GM10847 (cell line): ENCODE results near the gene VAT1.

ENCODE experiments used
- POLR2A ChIP-seq: IDR thresholded peaks from 2 replicates; pipeline ENCODE4 v1.6.1; 2011; ENCODE audit not compliant: insufficient read length; ENCODE audit errors: extremely low read depth

The VAT1 gene

DNA sequence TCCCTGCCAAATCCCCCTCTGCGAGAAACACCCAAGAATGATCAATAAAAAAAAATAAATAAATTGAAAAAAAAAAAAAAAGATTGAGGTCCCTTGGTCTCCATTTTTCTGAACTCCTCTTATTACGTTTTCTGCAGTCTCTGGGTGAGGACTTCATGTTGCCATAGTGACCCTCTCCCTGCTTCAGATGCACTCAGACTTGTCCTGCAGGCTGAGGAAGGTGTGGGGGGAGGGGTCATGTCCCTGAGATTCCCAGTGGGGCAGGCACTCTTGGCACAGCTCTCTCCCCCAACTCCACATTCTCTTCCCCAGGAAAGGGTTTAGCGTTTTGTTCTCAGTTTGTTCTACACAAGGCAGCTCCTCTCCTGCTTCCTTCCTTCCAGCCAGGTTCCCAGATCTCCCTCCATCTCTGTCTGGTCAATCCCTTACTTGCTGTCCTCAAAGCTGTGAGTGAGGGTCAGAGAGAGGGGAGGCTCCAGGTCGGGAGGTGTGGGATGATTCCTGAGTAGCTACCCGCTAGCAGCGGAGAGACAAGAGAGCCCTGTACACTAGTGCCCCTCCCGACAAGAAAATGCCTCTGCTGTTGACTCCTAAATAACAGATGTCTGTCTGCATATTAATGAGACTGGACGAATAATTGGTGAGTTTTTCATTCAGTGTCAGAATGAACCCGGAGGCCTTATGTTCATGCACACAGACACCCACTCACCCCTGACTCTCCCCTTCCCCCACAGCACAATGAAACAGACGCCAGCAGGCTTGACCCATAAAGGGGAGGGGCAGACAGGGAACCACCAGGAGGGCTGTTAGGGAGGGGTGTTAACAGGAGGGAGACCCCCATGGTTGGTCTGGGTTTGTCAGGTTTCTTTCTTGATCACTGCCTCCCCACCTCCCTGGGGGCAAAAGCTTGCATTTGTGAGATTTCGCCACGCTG lies 12.0 kb upstream of the VAT1 start:
- no peak for TF ChIP-seq POLR2A

DNA sequence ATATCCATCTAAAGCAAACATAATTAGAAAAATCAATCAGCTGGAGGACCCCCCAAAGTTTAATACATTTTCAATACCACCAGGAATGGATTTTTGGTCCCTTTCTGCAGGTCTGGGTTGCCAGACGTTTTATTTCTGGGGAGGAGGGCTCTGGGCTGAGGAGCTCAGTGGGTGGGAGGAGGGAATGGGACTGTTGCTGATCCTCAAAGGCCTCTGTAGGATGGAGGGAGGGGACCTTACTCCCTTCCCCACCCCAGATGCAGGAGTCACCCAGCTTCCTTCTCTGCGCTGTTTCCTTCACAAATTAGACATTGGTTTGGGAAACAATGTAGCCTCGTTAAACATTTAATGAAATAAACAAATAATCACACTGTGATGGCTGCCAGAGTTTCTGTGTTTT lies 9.5 kb upstream of the VAT1 start:
- no peak for TF ChIP-seq POLR2A

DNA sequence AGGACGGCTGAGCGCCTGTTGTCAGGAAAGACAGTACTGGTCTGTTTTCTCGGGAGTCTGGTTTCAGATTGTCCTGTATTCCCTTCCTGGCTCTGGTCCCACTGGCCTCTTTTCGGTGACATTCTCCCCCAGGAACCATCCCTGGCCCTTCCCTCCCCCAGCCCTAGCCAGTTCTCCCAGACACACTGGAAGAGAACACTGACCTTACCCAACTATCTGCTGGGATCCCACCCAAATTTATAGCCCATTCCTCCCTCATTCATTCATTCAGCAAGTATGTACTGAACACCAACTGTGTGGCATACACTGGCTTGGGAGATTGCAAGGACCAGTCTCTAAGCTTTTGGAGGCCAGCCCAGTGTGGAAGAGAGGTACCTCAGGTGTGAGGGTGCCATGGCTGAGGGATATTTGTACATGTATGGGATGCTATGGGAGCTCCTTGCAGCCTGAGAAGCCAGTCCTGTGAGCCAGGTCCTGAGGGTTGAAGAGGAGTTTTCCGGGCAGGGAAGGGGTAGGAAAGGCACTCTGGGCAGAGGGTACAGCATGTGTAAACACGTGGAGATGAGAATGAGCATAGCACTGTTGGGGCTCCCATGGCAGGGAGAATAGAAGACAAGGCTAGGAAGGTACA lies 8.1 kb upstream of the VAT1 start:
- TF ChIP-seq POLR2A = no peak

DNA sequence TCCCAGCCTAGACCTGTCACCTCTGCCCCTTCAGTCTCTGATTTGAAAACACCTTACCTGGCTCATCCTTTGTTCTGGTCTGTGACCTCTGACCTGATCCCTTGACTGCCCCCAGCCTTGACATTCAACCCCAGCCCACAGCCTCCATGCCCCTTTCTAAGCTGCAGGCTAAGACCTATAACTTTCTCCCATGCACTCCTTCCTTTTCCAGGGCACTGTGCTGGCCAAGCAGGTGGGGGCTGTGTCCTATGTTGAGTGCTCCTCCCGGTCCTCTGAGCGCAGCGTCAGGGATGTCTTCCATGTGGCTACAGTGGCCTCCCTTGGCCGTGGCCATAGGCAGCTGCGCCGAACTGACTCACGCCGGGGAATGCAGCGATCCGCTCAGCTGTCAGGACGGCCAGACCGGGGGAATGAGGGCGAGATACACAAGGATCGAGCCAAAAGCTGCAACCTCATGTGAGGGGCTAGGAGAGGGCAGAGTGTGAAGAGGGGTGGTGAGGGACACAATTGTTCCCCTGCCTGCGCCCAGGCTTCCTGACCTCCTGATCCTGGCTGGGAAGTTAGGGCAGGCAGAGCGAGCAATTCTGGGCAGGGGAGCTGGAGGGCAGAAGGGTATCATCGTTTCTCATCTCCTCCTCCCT lies 6.2 kb upstream of the VAT1 start:
- TF ChIP-seq POLR2A = no peak

DNA sequence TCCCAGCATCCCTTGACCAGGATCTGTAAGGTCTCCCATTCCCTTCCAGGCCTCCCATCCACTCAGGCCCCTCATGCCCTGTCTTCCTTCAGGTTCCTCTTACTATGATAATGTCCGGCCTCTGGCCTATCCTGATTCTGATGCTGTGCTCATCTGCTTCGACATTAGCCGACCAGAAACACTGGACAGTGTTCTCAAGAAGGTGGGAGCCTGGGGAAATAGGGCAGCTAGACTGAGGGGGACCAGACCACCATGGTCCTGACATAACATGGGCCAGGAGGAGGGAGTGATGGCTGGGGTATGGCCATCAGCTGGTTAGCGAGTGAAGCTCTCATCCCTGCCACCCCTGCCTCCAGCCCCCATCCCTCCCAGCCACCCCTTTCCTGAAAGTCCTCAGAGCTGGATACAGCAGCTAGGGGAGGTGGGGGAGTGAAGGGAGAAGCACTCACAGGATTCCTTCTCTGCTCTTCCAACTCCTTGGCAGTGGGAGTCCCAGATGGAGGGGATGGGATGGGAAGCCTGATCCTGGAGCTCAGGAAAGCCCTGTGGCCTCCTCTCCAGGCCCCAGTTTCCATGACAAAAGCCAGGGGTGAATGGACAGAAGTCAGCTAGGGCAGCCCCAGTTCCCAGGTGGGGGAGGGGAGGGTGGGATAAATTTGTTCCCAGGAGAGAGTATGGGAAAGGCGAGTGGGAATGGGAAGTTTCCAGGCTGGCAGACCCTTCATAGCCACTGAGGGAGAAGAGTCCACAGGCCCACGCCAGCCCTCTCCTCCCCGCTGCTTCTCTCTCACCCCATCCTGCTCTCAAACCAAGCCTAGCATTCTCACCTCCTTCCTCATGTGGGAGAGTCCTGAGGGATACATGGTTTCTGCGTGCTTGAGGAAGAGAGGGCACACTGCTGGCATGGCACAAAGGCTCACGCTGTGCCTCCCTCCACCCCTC lies 5.2 kb upstream of the VAT1 start:
- no peak for TF ChIP-seq POLR2A

DNA sequence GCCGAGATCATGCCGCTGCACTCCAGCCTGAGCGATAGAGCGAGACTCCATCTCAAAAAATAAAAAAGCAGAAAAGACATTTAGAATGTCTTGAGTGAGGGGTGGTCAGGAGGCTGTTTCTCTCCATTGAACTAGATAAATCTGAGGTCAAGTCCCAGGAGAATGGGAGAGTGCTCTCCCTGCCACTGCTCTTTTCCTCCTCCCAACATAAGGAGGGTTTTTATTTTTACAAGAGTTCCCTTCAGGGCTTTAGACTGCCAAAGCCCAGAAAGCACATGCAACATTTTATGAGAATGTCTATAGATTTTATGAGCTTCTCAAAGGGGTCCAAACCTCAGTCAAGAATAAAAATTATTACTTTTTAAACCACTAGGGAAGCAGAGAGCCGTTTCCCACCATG lies 4.4 kb upstream of the VAT1 start:
- TF ChIP-seq POLR2A = no peak

DNA sequence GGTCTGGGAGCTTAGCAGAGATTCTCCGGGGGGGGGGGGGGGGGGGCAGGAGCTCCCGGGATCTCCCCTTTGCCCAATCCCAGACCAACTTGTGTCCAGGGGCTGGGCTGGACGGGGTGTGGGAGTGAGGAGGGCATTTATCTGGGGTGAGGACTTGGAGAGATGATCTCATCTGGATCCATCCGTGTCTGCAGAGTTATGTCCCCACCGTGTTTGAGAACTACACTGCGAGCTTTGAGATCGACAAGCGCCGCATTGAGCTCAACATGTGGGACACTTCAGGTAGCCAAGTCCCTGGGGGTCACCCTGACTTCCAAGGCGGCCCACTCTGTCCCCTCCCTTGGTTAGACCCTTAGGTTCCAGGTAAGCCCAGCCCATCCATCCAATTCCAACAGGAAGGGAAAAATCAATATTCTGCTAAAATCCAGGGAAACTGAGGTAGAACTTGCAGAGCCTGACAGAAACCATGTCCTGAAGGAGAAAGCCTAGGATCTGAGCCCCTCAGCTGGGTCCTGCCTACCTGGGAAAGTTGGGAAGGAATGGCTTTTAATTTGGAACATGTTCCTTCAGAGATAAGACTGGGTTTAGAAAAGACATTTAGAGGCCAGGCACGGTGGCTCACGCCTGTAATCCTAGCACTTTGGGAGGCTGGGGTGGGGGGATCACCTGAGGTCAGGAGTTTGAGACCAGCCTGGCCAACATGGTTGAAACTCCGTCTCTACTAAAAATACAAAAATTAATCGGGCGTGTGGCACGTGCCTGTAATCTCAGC lies 3.8 kb upstream of the VAT1 start:
- no peak for TF ChIP-seq POLR2A

DNA sequence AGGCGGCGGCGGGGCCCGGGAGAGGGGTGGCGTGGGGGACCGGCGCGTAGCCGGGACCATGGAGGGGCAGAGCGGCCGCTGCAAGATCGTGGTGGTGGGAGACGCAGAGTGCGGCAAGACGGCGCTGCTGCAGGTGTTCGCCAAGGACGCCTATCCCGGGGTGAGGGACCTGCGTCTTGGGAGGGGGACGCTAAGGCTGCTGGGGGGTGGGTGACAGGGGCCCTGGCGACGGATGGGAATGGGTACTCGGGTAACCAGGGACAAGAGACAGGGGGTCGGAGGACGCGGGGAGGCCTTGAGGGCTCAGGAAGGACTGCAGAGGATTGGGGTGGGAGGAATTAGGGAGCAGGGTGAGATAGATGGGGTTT lies 3.1 kb upstream of the VAT1 start:
- TF ChIP-seq POLR2A = no peak

DNA sequence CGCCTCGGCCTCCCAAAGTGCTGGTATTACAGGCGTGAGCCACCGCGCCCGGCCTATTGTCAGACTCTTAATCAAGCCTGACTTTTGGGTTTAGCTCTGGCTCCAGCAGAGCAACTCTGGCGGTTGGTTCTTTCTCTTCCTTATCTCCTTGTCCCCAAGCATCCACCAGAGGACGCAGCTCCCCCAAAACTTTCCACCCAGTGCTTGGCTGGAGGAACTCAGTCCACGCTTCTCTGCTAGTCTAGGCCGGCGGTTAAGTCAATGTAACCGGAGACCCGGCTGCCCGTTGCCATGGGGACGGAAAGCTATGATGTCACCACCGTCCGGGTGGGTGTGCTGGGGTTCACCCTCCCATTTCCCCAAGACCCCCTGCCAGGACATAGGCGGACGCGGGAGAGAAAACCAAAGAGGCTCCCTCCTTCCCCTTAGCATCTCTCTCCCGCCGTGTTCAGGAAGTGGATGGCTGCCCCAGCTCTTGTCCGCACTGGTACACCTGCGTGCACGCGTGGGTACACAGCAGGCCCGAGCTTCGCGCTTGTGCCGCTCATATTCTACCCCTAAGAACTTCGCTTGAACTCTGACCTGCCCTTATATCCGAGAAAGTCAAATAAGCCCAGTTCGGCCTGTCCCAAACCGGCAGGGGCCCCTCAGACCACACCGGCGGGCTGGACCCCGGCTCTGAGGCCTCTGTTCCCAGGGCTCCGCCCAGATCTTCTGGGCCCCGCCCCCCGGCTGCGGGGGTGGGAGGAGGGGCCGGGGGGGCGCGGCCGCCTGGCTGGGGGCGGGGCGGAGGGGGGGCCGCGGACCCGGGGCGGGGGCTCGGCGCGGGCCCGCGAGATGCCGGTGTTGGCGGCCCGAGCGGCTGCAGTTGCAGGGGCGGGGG lies 2.5 kb upstream of the VAT1 start, which contains the start of gene RND2:
RND2 (plus strand) TSS at position 825 of the 883 bp plus-strand sequence. CDS start 117 bp downstream, outside the sequence.
- no peak for TF ChIP-seq POLR2A

DNA sequence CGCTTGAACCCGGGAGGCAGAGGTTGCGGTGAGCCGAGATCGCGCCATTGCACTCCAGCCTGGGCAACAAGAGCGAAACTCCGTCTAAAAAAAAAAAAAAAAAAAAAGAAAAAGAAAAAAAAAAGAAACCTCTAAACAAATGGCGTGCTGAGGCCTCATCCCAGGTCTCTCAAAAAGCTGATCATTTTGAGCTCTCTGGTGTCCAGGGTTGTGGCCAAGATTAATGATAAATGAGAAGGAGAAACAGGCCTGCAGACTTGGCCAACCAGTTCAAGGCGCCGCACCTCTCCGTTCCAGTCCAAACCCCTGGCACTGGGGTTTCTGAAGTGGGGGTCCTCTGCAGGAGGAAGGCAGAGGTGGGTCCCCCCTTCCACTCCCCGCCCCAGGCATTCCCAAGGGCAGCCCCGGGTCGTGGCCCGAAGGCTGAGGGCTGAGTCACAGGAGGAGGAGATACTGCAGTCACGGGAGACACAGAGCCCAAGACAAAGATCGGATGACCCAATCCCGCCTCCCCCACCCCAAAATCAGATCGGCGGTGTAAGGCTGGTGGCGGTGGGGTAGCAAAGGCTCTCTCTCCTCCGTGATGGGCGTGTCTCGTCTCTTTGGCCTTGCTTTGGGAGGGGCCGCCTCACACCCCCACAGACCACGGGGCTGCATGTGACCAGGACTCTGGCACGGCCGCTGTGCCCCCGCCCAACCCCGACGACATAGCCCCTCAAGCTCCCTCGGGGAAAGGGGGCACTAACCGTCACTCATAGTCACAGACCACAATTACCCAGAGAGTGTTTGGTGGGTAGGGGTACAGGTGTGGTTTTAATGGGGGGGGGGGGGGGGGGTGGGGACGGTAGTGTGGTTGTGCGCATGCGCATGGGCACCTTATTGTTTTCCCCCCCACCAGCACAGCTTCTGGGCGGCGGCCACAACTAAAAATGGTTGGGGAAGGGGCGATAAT lies 1.1 kb downstream of the VAT1 start:
- no peak for TF ChIP-seq POLR2A

DNA sequence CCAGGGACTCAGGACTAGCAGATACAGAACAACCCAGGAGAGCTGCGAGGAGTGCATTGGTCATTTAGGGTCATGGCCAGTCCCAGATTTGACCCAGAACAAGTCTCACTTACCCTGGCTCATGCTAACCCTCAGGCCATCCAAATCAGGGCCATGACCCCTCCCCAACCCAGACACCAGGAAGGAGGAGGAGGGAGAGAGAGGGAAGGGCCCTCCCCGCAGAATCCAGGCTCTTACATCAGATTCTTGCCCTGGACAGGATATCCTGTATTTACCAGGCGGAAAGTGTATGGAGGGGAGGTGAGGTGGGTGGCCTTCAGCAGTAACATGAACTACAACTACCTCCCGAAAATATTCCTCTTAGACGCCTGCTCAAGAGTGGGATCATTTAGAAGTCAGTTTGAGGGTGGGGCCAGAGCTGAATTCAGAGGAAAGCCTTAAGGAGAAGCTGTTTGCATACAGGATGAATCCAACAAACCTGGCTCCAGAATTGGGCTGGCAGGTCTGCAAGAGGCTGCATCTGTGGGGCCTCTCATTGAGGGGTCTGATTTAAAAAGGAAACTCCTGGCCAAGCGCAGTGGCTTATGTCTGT lies 2.1 kb downstream of the VAT1 start:
- no peak for TF ChIP-seq POLR2A

DNA sequence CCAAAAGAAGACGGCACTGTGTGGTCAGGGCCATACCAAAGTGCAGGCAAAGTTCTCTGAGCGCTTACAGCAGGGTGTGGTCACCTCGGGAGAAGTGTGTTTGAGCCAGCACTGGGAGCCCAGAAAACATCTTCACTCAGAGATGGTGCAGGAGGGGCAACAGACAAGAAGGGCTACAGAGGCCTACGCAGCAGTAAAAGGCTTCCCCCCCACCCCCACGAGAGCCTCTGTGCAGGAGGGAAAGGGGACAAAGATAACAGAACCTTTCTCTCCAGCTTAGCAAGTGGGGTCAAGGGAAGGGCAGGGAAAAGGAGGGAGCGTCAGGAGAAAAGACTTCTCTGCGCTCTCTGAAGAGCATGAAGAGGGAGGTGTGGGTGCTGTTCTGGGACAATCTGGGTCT lies 2.8 kb downstream of the VAT1 start:
- TF ChIP-seq POLR2A = no peak
